IPS-NIHi7 (cell line): Measurements from ENCODE around the gene NINJ2.
"Not testable (repeated sequence)": the region's sequence is repeated elsewhere in the genome, so short reads cannot be mapped to it uniquely, and the experiment has no call there.

Experiments
- DNase-seq: peaks from one replicate; pipeline ENCODE4 v3.0.0; 2012; ENCODE audit warnings: mixed read lengths; ENCODE audit errors: extremely low spot score

Gene NINJ2

GRCh38 chr12:586318-587071, 76.8 kb downstream of the NINJ2 start:
- no peak for DNase-seq

GRCh38 chr12:585062-586061, 77.9 kb downstream of the NINJ2 start:
- DNase-seq = no peak

- no peak for DNase-seq
These were observed 79.9 kb downstream of the NINJ2 start for GRCh38 chr12:583251-583869.

GRCh38 chr12:581746-582145, 81.5 kb downstream of the NINJ2 start:
- no peak for DNase-seq

- no peak for DNase-seq
These were observed 81.9 kb downstream of the NINJ2 start for GRCh38 chr12:581321-581720.

GRCh38 chr12:580813-581212, 82.4 kb downstream of the NINJ2 start:
- no peak for DNase-seq

- no peak for DNase-seq
These were observed 83.7 kb downstream of the NINJ2 start for GRCh38 chr12:579420-580110.

GRCh38 chr12:578748-579419, 84.4 kb downstream of the NINJ2 start:
- no peak for DNase-seq

GRCh38 chr12:577994-578747, 85.1 kb downstream of the NINJ2 start:
- not testable (repeated sequence) for DNase-seq

GRCh38 chr12:576615-577110, 86.6 kb downstream of the NINJ2 start:
- no peak for DNase-seq

GRCh38 chr12:575948-576614, 87.2 kb downstream of the NINJ2 start:
- DNase-seq = peak; percentile 93

- no peak for DNase-seq
These were observed 88.1 kb downstream of the NINJ2 start for GRCh38 chr12:575129-575502.

- DNase-seq = no peak
These were observed 88.6 kb downstream of the NINJ2 start for GRCh38 chr12:574475-575128.

GRCh38 chr12:573232-573631, 90.0 kb downstream of the NINJ2 start:
- no peak for DNase-seq

- no peak for DNase-seq
These were observed 90.7 kb downstream of the NINJ2 start for GRCh38 chr12:572532-572899.

GRCh38 chr12:571795-572531, 91.3 kb downstream of the NINJ2 start:
- no peak for DNase-seq

- DNase-seq = peak; percentile 74
These were observed 92.1 kb downstream of the NINJ2 start for GRCh38 chr12:570921-571794.
